HEK293 (cell line): ENCODE measurements around the gene ANKRD13A.
A peak's percentile ranks its signal among the peaks of the same experiment; 100 is the strongest.

Experiments used
- CTCF ChIA-PET: fragments of 350-600 bp; formaldehyde crosslinking; extraction: SDS; loops from one replicate; lab custom pipeline; 2021; ENCODE audit warnings: antibody characterized with exemption; lab: Yijun Ruan, JAX
- POLR2A ChIA-PET: fragments of 300-600 bp; formaldehyde crosslinking; extraction: SDS; loops from one replicate; lab custom pipeline; 2020; ENCODE audit warnings: antibody characterized with exemption, inconsistent platforms; lab: Yijun Ruan, JAX
- H3K27ac ChIP-seq: fragments of 200-500 bp; sonication (Bioruptor generic); 2 replicates; pipeline ENCODE4 v1.5.1; 2014; ENCODE audit warnings: low read depth, low read length, control low read depth, inconsistent platforms; ENCODE audit errors: extremely low read depth
- H3K36me3 ChIP-seq, 2 experiments: fragments of 200-500 bp in 1 of 2; sonication (Bioruptor generic) in 1 of 2; 1 replicate in 1 of 2; 2 replicates in 1 of 2; pipeline ENCODE4 v1.5.1; 2014 to 2017; ENCODE audit warnings: inconsistent platforms in 2 of 2, low read length in 2 of 2; ENCODE audit not compliant: control insufficient read depth in 2 of 2, insufficient read depth in 1 of 2
- H3K4me1 ChIP-seq: fragments of 200-500 bp; sonication (Bioruptor generic); 2 replicates; pipeline ENCODE4 v1.5.1; 2014; ENCODE audit warnings: mild to moderate bottlenecking, low read length, inconsistent platforms; ENCODE audit not compliant: control insufficient read depth, insufficient read depth
- H3K4me3 ChIP-seq: 2 replicates; pipeline ENCODE4 v1.5.1; 2011; ENCODE audit warnings: low read depth, mild to moderate bottlenecking, control low read depth, low read length, moderate library complexity
- H3K9me3 ChIP-seq: fragments of 200-500 bp; sonication (Bioruptor generic); 2 replicates; pipeline ENCODE4 v1.5.1; 2014; ENCODE audit warnings: low read depth, low read length, inconsistent platforms; ENCODE audit not compliant: control insufficient read depth, insufficient read depth
- EGR2 ChIP-seq: fragments of 450-650 bp; formaldehyde crosslinking; IDR thresholded peaks from 2 replicates; pipeline ENCODE4 v1.5.1; 2016; ENCODE audit warnings: low read depth, missing biosample characterization, missing genetic modification characterization
- GFI1B ChIP-seq: fragments of 450-650 bp; formaldehyde crosslinking; IDR thresholded peaks from 2 replicates; pipeline ENCODE4 v1.5.1; 2016; ENCODE audit warnings: missing biosample characterization, missing genetic modification characterization
- GLIS1 ChIP-seq: fragments of 450-650 bp; formaldehyde crosslinking; IDR thresholded peaks from 2 replicates; pipeline ENCODE4 v1.5.1; 2016; ENCODE audit warnings: missing biosample characterization, missing genetic modification characterization
- GLIS2 ChIP-seq: fragments of 450-650 bp; formaldehyde crosslinking; IDR thresholded peaks from 2 replicates; pipeline ENCODE4 v1.5.1; 2016; ENCODE audit warnings: missing biosample characterization, missing genetic modification characterization
- KLF1 ChIP-seq: fragments of 450-650 bp; formaldehyde crosslinking; IDR thresholded peaks from 2 replicates; pipeline ENCODE4 v1.5.1; 2016; ENCODE audit warnings: missing biosample characterization, missing genetic modification characterization
- MYNN ChIP-seq: fragments of 450-650 bp; formaldehyde crosslinking; IDR thresholded peaks from 2 replicates; pipeline ENCODE4 v1.5.1; 2016; ENCODE audit warnings: missing biosample characterization, missing genetic modification characterization, borderline replicate concordance
- SP7 ChIP-seq: fragments of 450-650 bp; formaldehyde crosslinking; IDR thresholded peaks from 2 replicates; pipeline ENCODE4 v1.5.1; 2016; ENCODE audit warnings: missing biosample characterization, missing genetic modification characterization
- TSHZ1 ChIP-seq: fragments of 450-650 bp; formaldehyde crosslinking; IDR thresholded peaks from 2 replicates; pipeline ENCODE4 v1.5.1; 2016; ENCODE audit warnings: missing biosample characterization, missing genetic modification characterization, borderline replicate concordance
- ZBTB20 ChIP-seq: fragments of 450-650 bp; formaldehyde crosslinking; IDR thresholded peaks from 2 replicates; pipeline ENCODE4 v1.5.1; 2016; ENCODE audit warnings: missing biosample characterization, missing genetic modification characterization
- ZBTB8A ChIP-seq: fragments of 450-650 bp; formaldehyde crosslinking; IDR thresholded peaks from 2 replicates; pipeline ENCODE4 v1.5.1; 2016; ENCODE audit warnings: missing biosample characterization, missing genetic modification characterization
- ZFHX2 ChIP-seq: fragments of 450-650 bp; formaldehyde crosslinking; conservative IDR thresholded peaks from 2 replicates; pipeline ENCODE4 v1.5.1; 2016; ENCODE audit warnings: missing biosample characterization, missing genetic modification characterization
- ZIC2 ChIP-seq: fragments of 450-650 bp; formaldehyde crosslinking; IDR thresholded peaks from 2 replicates; pipeline ENCODE4 v1.5.1; 2016; ENCODE audit warnings: missing biosample characterization, missing genetic modification characterization
- ZNF132 ChIP-seq: fragments of 450-650 bp; formaldehyde crosslinking; IDR thresholded peaks from 2 replicates; pipeline ENCODE4 v1.5.1; 2017; ENCODE audit warnings: missing biosample characterization, missing genetic modification characterization, borderline replicate concordance
- ZNF140 ChIP-seq: fragments of 450-650 bp; formaldehyde crosslinking; IDR thresholded peaks from 2 replicates; pipeline ENCODE4 v1.5.1; 2016; ENCODE audit warnings: missing biosample characterization, missing genetic modification characterization
- ZNF184 ChIP-seq: fragments of 450-650 bp; IDR thresholded peaks from 2 replicates; pipeline ENCODE4 v1.5.1; 2018; ENCODE audit warnings: missing biosample characterization, mild to moderate bottlenecking, missing genetic modification characterization
- ZNF202 ChIP-seq: fragments of 450-650 bp; formaldehyde crosslinking; IDR thresholded peaks from 2 replicates; pipeline ENCODE4 v1.5.1; 2016; ENCODE audit warnings: missing biosample characterization, missing genetic modification characterization, borderline replicate concordance
- ZNF23 ChIP-seq: fragments of 450-650 bp; formaldehyde crosslinking; IDR thresholded peaks from 2 replicates; pipeline ENCODE4 v1.5.1; 2016; ENCODE audit warnings: missing biosample characterization, missing genetic modification characterization, borderline replicate concordance
- ZNF274 ChIP-seq, 2 experiments: fragments of 200-500 bp in 1 of 2; fragments of 450-650 bp in 1 of 2; sonication (Bioruptor generic) in 1 of 2; formaldehyde crosslinking in 1 of 2; IDR thresholded peaks; 2 replicates each; pipeline versions ENCODE4 v1.5.1 to v1.6.1; 2014 to 2016; ENCODE audit warnings: borderline replicate concordance in 1 of 2, inconsistent platforms in 1 of 2, low read length in 1 of 2, missing biosample characterization in 1 of 2, missing genetic modification characterization in 1 of 2
- ZNF280D ChIP-seq: fragments of 450-650 bp; formaldehyde crosslinking; IDR thresholded peaks from 2 replicates; pipeline ENCODE4 v1.5.1; 2016; ENCODE audit warnings: missing biosample characterization, missing genetic modification characterization
- ZNF350 ChIP-seq: fragments of 450-650 bp; formaldehyde crosslinking; IDR thresholded peaks from 2 replicates; pipeline ENCODE4 v1.5.0; 2017; ENCODE audit warnings: missing biosample characterization, mild to moderate bottlenecking, missing genetic modification characterization
- ZNF544 ChIP-seq: fragments of 450-650 bp; formaldehyde crosslinking; IDR thresholded peaks from 2 replicates; pipeline ENCODE4 v1.5.0; 2017; ENCODE audit warnings: missing biosample characterization, missing genetic modification characterization
- ZNF600 ChIP-seq: fragments of 450-650 bp; formaldehyde crosslinking; IDR thresholded peaks from 2 replicates; pipeline ENCODE4 v1.5.1; 2016; ENCODE audit warnings: missing biosample characterization, missing genetic modification characterization
- ZNF677 ChIP-seq: fragments of 450-650 bp; IDR thresholded peaks from 2 replicates; pipeline ENCODE4 v1.5.0; 2018; ENCODE audit warnings: missing biosample characterization, mild to moderate bottlenecking, missing genetic modification characterization, moderate library complexity
- ZNF707 ChIP-seq: fragments of 450-650 bp; formaldehyde crosslinking; IDR thresholded peaks from 2 replicates; pipeline ENCODE4 v1.5.1; 2016; ENCODE audit warnings: missing biosample characterization, missing genetic modification characterization
- ZSCAN23 ChIP-seq: fragments of 450-650 bp; formaldehyde crosslinking; IDR thresholded peaks from 2 replicates; pipeline ENCODE4 v1.5.1; 2016; ENCODE audit warnings: missing biosample characterization, missing genetic modification characterization
- ZSCAN4 ChIP-seq: fragments of 450-650 bp; formaldehyde crosslinking; IDR thresholded peaks from 2 replicates; pipeline ENCODE4 v1.5.1; 2017; ENCODE audit warnings: missing biosample characterization, missing genetic modification characterization
- ZXDB ChIP-seq: fragments of 450-650 bp; formaldehyde crosslinking; IDR thresholded peaks from 2 replicates; pipeline ENCODE4 v1.5.1; 2016; ENCODE audit warnings: missing biosample characterization, missing genetic modification characterization

ANKRD13A gene

GRCh38 chr12:109951136-109951535, 48.1 kb upstream of the ANKRD13A start (continued):
- TF ChIP-seq TSHZ1 (tag by site-specific recombination) (no peak), ZXDB (tag by site-specific recombination) (no peak), ZNF544 (no peak)
- TF ChIP-seq, all 188 proteins: peak for 0

- Histone ChIP-seq H3K4me3 (no peak overlapping the region), H3K36me3 (peaks cover 15 to 78% of the 10 kb centered on the region in 2 experiments), H3K9me3 (no peaks in the 10 kb centered on the region), H3K4me1 (no peaks in the 10 kb centered on the region), H3K27ac (no peak overlapping the region)
- ChIA-PET POLR2A (no interaction called here), CTCF (interaction anchor here (0.5 to 0.6 kb wide), 2 partner anchors 110 to 1324 kb away, joined by 3 to 7 read pairs; no protein-coding TSS in a partner anchor)
- TF ChIP-seq ZNF140 (tag by site-specific recombination), result no peak
- no peak for TF ChIP-seq ZBTB20 (tag by site-specific recombination)
- no peak for TF ChIP-seq GFI1B (tag by site-specific recombination)
- TF ChIP-seq ZIC2 (tag by site-specific recombination), result peak; percentile 64
- TF ChIP-seq ZSCAN4 (tag by site-specific recombination), result no peak
- no peak for TF ChIP-seq ZBTB8A (tag by site-specific recombination)
- no peak for TF ChIP-seq ZNF600 (tag by site-specific recombination)
- 0 out of 2 replicates have a peak, but pooled peaks have one; percentile 14 for TF ChIP-seq GLIS2
- no peak for TF ChIP-seq ZNF280D (tag by site-specific recombination)
- TF ChIP-seq ZNF23 (tag by site-specific recombination), result no peak
- TF ChIP-seq ZNF274 (IDR thresholded peaks at IDR 0.05; ENCODE audit: low read length), result no peak
- no peak for TF ChIP-seq ZNF274 (tag by site-specific recombination; IDR thresholded peaks at IDR 0.05; ENCODE audit: borderline replicate concordance)
- no peak for TF ChIP-seq ZNF132
- TF ChIP-seq ZFHX2 (tag by site-specific recombination), result peak; percentile 97
- no peak for TF ChIP-seq ZNF184
- TF ChIP-seq SP7 (tag by site-specific recombination), result no peak
- no peak for TF ChIP-seq ZNF202 (tag by site-specific recombination)
- TF ChIP-seq ZSCAN23 (tag by site-specific recombination), result no peak
- TF ChIP-seq EGR2 (tag by site-specific recombination), result peak; percentile 93
- peak; percentile 87 for TF ChIP-seq GLIS1
- TF ChIP-seq ZNF350 (tag by site-specific recombination), result no peak
- no peak for TF ChIP-seq MYNN (tag by site-specific recombination)
- TF ChIP-seq ZNF677 (tag by site-specific recombination), result no peak
- no peak for TF ChIP-seq ZNF707 (tag by site-specific recombination)
- TF ChIP-seq KLF1 (tag by site-specific recombination), result no peak
These were observed 47.5 kb upstream of the ANKRD13A start for GRCh38 chr12:109951751-109952150.
